GM21423 (cell line): Measurements from ENCODE around the gene URM1.

ENCODE experiments used
- ATAC-seq: cut with Tn5 transposase; IDR thresholded peaks from one replicate; pipeline ENCODE4 v1.9.1; 2021; ENCODE audit warnings: mild to moderate bottlenecking, moderate library complexity; ENCODE audit not compliant: unreplicated experiment

Gene URM1

DNA sequence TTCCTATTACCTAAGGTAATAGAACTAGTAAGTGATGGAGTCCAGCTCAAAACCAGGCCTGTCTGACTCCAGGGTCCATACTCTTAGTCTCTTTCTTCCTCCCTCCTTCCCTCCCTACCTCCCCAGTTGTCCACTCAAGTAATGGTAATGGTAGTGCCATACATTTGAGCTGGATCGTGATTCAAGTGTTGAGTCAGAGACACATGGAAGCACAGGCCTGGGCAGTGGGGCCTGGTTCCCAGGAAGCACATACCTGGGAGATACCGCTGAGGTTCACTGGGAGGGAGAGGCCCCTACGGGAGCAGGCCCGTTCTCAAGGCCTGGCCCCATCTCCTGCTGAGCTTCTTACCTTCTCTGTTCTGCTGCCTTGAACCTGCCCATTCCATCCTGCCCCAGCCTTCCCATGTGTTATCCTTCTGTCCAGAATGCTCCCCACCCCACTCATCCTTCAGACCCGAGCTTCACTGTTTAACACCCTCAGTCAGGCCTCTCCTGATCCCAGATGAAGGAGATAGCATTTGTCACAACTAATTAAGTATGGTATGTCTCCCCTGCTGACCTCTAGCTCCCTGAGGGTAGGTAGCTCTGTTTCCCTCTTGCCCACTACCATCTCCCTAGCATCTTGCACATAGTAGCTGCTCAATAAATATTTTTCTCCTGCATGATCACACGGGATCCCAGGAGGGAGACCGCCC is 13.8 kb downstream of the URM1 start:
- ATAC-seq: no peak

DNA sequence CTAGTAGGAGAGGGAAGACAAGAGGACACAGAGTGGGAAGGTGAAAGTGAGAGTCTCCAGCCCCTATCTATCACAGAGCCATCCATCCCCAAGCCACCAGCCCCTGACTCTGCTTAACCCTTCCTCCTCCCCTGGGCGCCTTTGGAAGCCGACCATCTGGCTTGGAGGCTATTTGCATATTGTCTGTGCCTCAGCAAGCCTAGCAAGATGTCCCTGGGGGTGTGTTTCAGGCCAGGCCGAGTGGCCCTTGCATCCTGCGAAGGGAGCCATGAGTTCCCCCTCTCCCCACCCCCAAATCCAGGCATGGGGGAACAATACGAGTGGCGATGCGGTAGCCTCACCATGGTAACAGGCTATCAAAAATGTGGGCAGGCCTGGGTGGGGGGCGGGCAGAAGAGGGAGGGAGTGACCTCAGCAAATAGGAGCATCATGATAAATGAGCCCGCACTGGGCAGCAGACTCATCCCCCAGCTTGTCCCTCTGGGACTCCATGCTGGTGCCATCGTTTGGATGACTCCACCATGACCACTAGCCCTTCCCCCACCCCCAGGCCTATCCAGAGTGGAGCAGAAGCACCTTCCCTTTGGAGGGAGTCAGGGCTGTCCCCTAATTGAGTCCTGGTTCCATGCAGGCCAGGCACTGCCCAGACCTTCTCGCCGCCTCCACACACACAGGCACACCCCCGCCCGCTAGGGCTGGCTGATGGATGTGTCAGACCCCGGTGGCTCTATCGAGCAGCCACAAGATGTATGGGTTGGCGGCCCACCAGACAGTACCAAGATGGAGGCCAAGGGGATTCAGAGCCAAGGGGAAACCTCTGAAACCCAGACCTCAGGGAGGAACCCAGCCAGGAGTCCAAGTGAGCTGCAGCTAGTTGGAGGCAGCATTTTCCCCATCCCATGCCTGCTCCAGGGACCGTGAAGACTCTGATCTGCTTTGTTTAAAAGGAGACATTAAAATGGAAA is 14.6 kb downstream of the URM1 start:
- ATAC-seq: no peak

DNA sequence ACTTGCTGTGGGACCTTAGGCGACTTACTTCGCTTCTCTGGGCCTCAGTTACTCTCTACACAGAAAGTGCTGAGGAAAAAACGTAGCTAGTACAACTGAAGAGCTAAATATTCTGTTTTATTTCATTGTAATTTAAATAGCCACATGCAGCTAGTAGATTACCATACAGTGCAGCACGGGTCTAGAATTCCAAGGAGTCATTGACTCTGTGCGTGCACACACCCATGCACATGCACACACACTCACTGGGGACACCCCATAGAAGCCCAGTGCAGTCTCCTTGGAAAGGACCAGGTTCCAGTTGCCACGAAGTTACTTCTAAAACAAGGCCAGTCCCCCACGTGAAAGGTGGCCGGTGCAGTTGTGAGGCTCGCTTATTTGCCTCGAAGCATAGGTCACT is 17.0 kb downstream of the URM1 start:
- ATAC-seq: no peak

DNA sequence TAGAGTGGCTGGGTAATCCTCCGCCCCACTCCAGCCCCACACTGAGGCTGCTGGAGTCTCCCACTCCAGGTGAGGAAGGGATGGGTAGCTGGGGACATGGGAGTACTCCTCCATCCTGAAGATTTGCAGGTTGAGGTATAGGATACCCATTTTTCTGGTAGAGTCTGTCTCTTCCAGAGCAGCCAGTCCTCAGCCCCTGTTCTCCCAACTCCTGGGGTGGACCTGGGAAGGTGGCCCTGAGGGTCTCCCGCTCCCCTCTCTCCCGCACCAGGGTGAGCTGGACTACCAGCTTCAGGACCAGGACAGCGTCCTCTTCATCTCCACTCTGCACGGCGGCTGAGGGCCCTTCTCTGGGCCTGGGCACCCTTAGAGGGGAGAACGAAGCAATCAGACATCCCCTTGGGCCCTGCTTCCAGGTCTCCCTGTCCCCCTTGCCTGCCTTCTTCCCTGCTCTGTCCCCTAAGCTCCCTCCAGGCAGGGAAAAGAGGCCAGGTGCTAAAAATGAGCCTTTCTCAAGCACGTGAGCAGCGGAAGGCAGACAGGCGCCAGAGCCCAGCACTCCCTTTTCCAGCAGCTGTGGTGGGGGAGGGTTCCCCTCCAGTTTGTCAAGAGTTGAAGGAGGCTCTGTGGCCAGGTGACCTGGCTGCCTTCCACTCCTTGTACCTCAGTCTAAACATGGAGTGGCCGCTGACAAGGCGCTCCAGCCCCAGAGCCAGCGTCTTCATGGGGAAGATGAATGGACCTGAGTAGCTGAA is 18.4 kb downstream of the URM1 start:
- no peak for ATAC-seq

DNA sequence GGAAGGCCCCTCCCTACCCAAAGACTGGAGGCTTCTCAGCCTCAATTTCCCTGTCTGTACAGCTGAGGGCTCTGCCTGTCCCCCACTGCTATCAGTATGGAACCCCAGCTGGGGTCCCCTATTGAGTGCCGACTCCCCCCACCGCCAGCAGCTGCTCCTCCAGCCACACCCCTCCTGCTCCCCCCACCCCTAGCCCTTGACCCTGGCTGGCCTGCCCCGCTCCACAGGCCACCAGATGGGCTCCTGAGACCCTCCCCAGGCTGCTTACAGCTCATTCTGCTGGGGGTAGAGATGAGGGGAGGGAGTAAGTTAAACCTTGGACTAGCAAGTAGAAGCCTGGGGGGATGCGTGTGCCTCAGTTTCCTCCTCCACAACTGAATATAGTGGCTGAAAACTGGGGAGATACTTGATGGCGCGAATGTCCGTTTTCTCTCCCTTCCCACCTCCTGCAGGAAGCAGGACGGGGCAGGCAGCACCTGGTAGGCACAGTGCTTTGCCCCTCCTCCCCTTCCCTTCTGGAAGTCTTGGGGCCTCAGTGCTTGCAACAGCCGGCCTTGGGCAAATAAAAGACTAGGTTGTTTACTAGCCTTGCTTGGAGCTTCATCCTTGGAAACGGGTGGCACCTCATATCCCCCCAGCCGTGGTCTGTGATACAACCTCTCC is 19.1 kb downstream of the URM1 start:
- ATAC-seq: no peak

DNA sequence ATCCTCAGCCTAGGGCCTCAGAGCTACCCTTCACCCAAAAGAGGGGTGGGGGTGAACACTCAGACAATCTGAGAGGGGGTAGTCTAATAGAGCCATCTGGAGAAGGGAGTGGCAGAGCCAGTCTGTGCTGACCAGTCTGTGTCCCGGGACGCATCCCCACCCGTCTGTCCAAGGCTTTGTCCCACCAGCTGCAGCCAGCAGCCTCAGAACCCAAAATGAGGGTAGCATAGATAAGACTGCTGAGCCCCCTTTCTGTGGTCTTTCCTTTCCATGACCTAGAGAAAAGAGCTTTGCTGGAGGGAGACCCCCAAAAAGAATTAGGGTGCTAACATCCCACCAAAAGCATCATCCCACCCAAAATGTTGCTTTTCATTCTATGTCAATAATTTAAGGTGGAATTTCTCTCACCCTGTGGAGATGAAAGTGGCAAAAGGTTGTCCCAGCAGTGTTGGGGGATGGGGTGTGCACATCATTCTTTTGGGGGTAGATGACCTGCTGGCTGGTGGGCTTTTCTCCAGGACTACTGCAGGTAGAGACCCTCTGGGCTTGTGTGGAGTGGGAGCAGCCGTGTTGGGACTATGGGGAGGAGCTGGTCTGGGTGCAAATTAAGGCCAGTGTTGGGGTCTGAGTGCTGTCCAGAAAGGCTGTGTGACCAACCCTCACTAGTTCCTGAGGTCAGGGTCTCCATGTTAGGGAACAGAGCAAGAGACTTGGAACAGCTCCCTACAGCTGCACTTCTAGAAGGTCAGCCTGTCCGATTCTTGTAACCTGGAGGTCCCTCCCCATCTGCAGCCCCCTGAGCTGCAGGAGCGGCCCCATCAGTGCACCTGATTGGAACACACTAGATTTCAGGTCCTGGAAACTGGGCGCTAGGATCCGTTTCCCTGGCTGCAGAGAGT is 19.9 kb downstream of the URM1 start:
- no peak for ATAC-seq

DNA sequence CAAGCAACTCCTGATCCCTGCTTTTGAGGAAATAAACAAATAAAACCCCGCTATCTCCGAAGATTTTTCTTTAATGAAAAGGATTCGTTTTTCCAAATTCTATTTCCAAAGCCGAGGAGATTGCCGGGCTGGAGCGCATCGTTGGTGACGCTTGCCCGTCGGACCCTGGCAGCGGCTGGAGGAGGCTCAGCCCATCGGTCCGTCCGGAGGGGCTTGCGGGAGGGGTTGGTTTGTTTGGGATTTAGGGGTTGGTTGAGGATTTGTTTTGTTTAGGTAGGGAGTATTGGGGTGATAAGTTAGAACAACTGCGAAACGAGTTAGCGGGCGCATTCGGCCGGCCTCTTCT is 20.8 kb downstream of the URM1 start:
- ATAC-seq: no peak

DNA sequence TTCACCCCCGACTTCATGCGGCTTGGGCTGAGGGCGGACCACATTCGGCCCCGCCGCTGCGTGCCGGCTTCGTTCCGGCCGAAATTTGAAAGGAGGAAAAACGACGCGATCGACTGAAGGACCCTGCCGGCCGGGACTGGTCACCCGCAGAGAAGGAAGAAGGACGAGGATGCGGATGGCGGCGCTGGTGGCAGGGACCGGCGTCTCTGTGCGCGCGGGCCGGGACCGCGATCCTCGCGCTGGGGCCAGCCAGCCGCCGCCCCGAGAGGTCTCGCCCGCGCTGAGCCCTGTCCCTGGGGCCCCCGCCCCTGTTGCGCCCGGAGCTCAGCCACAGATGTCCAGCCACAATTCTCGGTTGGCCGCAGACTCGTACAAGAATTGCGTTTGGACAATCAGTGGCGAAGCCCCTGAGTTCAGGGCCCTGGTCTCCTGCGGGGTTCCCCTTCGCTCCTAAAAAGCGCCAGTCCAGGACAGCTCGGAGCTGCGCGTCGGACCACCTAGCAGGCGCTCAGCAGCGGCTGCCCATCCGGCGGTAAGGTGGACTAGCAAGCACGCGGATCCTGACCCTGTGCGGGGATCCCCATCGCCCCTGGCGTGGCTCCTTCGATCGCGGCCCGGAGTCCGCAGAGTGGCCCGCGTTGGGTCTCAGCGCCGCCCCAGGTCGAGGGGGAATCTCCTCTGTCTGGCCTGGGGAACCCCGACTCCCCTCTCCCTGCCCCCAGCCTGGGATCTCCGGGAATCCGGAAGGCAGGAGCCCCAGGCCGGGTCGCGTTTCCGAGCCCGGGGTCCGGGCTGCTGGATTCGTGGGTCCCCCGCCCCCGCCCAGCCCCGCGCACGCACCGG is 21.3 kb downstream of the URM1 start:
- no peak for ATAC-seq

DNA sequence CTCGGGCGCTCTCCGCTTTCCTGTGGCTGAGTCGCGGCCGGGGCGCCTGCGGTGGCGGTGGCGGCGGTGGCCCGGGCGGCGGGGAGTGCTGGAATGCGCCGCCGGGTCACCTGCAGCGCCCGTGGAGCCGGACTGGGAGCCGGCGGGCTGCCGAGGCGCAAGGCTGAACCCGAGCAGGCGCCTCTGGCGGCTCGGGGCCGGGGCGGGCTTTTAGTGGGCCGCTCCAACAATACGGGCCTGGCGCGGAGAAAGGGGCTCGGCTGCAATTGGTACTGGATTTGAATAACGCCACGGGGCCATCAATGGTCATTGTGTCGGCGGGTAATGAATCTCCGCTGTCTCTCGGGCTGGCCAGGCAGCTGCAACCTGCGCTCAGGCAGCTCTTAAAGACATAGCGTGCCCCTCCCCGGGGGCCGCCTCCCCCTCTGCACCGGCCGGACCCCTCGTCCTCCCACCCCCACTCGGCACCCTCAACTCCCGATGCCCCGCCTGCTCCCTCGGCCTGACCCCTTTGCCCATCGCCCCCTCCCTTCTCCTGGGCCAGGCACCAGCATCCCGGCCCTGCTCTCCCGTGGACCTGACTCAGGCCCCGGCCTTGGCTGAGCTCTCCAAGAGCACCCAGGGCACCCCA is 22.1 kb downstream of the URM1 start:
- no peak for ATAC-seq

DNA sequence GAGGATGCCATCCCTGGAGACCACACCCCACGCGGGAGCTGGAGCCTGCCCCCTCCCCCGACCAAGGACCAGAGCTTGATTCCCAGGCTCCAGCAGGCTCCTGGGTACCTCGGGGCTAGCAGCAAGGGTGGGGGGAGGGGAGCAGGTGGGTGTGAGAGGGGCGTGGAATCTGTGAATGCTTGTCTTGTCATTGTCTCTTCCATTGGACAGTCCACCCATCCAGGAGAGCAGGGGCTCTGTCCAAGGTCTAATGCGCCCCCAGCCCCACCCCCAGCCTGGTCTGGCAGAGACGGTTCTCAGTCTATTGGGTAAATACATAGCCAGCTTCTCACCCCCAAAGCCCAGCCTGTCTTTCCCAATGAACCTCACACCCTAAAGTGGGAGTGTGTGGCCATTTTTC is 22.8 kb downstream of the URM1 start:
- no peak for ATAC-seq

DNA sequence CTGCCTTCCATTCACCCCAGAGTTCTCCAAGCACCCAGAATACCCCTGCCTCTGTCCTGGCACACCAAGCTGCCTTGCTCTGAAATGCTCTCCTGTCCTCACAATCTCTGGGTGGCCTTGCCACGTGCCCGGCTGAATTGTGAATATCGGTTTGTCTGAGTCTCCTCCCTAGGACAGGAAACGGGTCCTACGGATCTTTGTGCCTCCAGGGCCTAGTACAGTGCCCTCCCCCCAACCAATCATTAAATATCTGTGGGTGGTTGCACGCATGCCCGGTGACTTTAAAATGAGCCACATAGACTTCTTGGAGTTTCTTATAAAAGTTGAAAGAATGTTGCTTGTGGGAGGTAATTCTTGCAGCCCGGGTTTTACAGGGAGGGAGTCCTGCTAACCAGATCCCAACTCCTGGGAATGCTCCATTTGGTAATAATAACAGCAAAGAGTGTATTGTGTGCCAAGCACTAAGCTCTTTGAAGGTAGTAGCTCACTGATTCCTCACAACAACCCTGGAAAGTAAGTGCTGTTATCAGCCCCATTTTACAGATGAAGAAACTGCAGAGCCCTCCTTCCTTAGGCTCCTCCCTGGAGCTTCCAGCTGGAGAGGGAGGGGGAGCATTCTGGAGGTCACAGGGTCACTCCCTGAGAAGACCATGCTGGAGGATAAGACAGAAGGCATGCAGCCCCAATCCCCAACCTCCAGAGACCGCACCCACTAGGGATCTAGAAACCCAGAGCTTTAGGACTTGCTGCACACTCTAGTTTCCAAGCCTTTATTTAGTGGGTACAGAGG is 23.4 kb downstream of the URM1 start:
- no peak for ATAC-seq

DNA sequence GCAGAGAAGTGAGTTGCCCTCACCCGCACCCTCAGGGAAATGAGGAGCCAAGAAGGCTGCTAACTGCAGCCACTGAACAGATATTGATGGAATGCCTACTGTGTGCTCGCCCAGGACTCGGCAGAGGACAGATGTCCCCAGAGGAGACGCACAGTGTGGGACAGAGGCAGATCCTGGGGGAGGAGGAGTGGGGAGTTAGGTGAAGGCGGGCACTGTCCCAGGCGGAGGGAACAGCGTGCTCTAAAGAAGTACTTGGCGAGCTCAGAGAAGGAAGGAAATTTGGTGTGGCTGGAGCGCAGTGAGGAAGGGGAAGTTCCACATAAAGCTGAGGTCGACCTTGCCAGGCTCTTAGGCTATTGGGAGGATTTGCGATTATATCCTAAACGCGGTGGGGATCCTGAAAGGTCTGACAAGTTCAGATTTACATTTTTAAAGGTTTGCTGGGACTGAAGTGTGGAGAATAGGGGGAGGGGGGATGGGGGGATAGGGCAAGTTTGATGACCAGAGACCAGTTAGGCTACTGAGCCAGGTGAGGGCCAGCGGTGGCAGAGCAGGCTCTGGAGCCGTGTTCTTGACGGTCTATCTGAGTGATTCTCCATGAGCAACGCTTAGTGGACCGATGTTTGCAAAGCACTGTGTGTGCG is 25.9 kb downstream of the URM1 start:
- ATAC-seq: no peak

DNA sequence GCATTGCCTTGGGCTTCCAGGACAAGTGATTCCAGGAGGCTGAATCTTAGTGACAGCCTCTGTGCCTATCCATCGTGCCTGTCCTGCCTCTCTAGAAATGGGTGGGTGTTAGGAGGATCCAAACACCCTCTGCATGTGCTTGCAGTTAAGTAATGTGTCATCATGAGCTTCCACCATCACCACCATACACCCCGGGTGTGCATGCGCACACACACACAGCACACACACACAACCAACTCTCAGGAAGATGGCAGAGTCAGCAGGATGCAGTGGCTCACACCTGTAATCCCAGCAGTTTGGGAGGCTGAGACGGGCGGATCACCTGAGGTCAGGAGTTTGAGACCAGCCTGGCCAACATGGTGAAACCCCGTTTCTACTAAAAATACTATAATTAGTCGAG is 26.7 kb downstream of the URM1 start:
- no peak for ATAC-seq

DNA sequence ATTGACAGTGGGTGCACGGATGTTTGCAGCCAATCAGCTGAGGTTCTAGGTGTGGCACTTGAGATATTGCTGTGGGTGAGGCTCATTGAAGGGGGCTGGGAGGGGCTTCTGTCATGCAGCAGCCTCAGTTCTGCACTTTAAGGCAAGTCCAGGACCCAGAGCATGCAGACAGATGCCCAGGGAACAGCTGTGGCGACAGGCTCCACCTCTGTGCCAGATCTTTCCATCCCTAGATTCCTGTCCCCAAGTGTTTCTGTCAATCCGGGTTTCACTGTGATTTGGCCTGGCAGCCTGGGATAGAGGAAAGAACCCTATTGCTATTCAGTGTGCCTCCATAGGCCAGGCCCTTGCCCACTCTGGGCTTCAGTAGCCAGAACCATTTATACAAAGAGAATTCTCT is 28.7 kb downstream of the URM1 start:
- ATAC-seq: no peak

DNA sequence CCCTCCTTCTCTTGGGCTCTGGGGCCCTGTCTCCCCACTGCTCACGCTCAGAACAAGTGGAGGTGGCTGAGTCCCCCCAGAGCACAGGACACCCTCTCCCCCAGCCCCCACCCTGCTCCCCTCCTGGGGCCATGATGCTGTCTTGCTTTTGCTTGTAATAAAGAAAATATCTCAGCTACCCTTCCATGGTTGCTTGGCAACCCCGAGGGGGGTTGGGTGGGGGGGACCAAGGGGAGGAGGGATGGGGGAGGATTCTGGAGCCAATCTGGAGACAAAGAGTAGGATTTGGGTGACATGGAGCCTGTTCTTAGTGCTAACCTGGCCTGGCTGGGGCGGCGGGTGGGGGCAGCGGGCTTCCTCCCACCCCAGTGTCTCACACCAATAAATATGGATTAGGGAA is 33.4 kb downstream of the URM1 start:
- ATAC-seq: no peak

DNA sequence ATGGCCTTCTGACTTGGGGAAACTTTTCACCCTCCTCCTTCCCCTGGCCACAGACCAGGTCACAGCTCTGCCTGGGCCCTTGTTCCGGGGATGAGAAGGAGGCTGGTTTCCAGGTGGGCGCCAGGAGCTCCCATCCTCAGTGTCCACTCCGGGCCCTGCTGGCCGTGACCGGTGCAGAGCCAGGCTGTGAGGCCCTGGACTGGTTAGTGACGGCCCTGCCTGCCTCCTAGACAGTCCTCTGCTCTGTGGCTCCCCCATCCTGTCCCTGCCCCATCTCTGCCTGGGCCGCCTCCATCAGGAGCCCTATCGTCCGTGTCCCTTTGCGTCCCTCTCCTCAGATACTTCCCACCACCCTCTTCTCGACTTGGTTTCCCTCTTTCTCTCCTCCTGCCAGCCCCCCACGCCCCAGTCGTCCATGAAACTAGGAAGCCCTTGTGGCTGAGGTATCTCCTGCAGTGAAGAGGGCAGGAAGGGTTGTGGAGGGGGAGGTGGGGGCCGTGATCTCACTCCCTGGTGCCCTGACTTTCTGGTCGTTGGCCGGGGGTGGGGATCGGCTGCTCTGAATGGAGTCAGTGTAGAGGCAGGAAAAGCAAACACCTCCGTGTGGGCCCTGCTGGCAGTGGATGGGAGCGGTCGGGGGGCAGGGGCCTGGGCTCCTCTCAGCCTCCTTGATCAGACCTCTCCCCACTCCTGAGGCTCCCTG is 34.1 kb downstream of the URM1 start:
- ATAC-seq: no peak

DNA sequence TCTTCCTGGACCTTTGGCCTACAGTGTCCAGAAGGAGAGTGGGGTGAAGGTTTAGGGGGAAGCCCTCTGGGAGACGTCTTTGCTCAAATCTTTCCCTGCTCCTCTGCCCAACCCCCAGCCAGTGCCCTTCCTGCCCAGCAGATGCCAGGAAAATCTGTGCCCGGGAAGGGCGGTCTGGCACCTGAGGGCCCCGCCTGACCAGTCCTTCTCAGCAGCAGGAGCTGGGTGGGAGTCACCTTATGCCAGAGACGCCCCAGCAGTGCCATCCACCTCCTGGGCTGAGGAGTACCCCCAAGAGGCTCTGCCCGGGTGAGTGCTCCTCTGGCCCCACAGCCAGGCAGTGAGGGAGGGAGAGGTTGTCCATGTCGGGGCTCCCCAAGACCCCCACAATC is 34.6 kb downstream of the URM1 start:
- no peak for ATAC-seq
